Measurements from ENCODE around the gene PTPN12.
"Not testable (repeated sequence)": the region's sequence is repeated elsewhere in the genome, so short reads cannot be mapped to it uniquely, and the experiment has no call there.

The PTPN12 gene

DNA sequence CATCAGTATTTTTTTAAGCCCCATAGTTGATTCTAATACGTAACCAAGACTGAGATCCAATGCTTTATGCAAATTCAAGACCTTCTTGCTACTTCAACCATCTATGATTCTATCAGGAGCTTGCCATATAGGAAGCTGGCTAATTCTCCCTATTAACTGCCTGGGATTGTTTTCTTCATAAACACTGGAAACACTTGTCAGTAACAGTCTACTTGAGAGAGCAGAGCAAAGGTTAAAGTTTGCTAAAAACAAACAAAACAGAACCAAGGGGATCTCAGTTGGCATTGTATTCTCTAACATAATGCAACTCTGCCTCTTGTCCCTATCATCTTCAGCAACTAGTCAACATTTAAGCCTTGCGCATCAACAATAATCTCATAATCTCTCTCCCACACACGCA lies 21.0 kb upstream of the PTPN12 start:
- H3K27me3 ChIP-seq (ENCODE audit: insufficient read depth, poor library complexity, severe bottlenecking): no peaks in the 10 kb centered on the region
- no peak for DNase-seq (ENCODE audit: low read depth in 1 of 2, low spot score in 1 of 2)
- TF ChIP-seq SPI1 (IDR thresholded peaks at IDR 0.05; ENCODE audit: borderline replicate concordance, low read depth): no peak
- TF ChIP-seq, protein P1, sequence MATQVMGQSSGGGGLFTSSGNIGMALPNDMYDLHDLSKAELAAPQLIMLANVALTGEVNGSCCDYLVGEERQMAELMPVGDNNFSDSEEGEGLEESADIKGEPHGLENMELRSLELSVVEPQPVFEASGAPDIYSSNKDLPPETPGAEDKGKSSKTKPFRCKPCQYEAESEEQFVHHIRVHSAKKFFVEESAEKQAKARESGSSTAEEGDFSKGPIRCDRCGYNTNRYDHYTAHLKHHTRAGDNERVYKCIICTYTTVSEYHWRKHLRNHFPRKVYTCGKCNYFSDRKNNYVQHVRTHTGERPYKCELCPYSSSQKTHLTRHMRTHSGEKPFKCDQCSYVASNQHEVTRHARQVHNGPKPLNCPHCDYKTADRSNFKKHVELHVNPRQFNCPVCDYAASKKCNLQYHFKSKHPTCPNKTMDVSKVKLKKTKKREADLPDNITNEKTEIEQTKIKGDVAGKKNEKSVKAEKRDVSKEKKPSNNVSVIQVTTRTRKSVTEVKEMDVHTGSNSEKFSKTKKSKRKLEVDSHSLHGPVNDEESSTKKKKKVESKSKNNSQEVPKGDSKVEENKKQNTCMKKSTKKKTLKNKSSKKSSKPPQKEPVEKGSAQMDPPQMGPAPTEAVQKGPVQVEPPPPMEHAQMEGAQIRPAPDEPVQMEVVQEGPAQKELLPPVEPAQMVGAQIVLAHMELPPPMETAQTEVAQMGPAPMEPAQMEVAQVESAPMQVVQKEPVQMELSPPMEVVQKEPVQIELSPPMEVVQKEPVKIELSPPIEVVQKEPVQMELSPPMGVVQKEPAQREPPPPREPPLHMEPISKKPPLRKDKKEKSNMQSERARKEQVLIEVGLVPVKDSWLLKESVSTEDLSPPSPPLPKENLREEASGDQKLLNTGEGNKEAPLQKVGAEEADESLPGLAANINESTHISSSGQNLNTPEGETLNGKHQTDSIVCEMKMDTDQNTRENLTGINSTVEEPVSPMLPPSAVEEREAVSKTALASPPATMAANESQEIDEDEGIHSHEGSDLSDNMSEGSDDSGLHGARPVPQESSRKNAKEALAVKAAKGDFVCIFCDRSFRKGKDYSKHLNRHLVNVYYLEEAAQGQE (IDR thresholded peaks at IDR 0.05; ENCODE audit: insufficient replicate concordance, low read depth): no peak
- no peak for TF ChIP-seq GABPA (IDR thresholded peaks at IDR 0.05; ENCODE audit: low read depth)
- TF ChIP-seq POLR2AphosphoS5 (IDR thresholded peaks at IDR 0.05; ENCODE audit: low read depth): no peak
- TF ChIP-seq, protein P2, sequence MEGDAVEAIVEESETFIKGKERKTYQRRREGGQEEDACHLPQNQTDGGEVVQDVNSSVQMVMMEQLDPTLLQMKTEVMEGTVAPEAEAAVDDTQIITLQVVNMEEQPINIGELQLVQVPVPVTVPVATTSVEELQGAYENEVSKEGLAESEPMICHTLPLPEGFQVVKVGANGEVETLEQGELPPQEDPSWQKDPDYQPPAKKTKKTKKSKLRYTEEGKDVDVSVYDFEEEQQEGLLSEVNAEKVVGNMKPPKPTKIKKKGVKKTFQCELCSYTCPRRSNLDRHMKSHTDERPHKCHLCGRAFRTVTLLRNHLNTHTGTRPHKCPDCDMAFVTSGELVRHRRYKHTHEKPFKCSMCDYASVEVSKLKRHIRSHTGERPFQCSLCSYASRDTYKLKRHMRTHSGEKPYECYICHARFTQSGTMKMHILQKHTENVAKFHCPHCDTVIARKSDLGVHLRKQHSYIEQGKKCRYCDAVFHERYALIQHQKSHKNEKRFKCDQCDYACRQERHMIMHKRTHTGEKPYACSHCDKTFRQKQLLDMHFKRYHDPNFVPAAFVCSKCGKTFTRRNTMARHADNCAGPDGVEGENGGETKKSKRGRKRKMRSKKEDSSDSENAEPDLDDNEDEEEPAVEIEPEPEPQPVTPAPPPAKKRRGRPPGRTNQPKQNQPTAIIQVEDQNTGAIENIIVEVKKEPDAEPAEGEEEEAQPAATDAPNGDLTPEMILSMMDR (IDR thresholded peaks at IDR 0.05; ENCODE audit: insufficient read depth, low read length): no peak
- H3K27ac ChIP-seq (replicated peaks): no peak overlapping the region
- no peak overlapping the region for H3K4me3 ChIP-seq (replicated peaks; ENCODE audit: insufficient read depth, low read length)

DNA sequence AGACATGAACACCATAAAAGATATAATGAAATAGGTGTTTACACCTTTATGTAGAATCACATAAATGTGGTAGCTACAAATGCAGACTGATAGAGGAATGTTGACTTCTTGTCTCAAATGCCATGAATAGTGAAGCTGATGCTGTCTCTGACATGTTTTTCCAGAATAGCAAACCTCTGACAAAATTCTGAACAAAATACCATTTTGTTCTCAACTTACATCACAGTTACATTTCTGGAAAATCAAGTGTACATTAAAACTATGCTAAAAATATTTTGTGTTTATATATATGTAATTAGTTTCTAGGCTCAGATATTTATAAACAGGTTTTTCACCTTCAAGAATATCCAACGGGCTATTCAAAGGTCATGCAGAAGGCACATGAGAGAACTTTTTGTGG lies 16.8 kb upstream of the PTPN12 start:
- Histone ChIP-seq H3K27me3 (ENCODE audit: insufficient read depth, poor library complexity, severe bottlenecking) (no peaks in the 10 kb centered on the region), H3K27ac (replicated peaks) (no peak overlapping the region), H3K4me3 (replicated peaks; ENCODE audit: insufficient read depth, low read length) (no peak overlapping the region)
- no peak for DNase-seq (ENCODE audit: low read depth in 1 of 2, low spot score in 1 of 2)
- TF ChIP-seq SPI1 (IDR thresholded peaks at IDR 0.05; ENCODE audit: borderline replicate concordance, low read depth): no peak

DNA sequence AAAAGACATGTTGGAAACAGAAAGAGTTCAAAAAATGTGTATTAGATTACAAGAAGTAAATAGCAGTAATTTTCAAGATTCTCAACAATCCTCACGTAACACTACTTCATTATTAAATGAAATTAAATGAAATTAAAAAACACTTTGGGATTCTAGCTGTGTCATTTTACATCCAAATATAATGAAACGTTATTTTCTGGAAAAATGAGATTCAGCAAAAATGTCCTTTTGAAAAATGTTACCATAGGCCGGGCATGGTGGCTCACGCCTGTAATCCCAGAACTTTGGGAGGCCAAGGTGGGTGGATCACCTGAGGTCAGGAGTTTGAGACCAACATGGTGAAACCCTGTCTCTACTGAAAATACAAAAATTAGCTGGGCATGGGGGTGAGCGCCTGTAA lies 15.6 kb upstream of the PTPN12 start:
- not testable (repeated sequence) for DNase-seq (ENCODE audit: low read depth in 1 of 2, low spot score in 1 of 2)

DNA sequence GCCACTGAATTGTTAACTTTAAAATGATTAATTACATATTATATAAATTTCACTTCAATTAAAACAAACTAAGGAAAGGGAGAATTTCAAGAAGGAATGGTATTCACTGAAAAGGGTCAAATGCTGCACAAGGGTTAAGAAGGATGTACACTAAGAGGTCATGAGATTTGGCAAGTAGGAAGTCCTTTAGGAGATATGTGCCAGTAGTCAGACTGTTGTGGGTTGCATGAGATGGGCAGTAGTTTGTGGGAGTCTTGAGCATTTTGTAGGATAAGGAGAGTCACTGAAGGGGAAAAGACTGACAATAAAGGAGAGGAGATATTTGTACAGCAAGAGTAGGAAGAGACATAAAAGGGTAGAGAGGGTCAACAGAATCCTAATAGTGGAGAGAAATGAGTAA lies 12.4 kb upstream of the PTPN12 start:
- Histone ChIP-seq H3K27ac (replicated peaks) (no peak overlapping the region), H3K27me3 (ENCODE audit: insufficient read depth, poor library complexity, severe bottlenecking) (no peaks in the 10 kb centered on the region), H3K4me3 (replicated peaks; ENCODE audit: insufficient read depth, low read length) (no peak overlapping the region)
- TF ChIP-seq SPI1 (IDR thresholded peaks at IDR 0.05; ENCODE audit: borderline replicate concordance, low read depth): no peak
- TF ChIP-seq, protein P2 (IDR thresholded peaks at IDR 0.05; ENCODE audit: insufficient read depth, low read length): no peak
- DNase-seq (ENCODE audit: low read depth in 1 of 2, low spot score in 1 of 2): no peak

More for the DNA sequence above, 15.6 kb upstream of the PTPN12 start:
- H3K27me3 ChIP-seq (ENCODE audit: insufficient read depth, poor library complexity, severe bottlenecking); H3K4me3 ChIP-seq (replicated peaks; ENCODE audit: insufficient read depth, low read length): not testable (repeated sequence)
- H3K27ac ChIP-seq (replicated peaks): peak overlapping the region; percentile 71

DNA sequence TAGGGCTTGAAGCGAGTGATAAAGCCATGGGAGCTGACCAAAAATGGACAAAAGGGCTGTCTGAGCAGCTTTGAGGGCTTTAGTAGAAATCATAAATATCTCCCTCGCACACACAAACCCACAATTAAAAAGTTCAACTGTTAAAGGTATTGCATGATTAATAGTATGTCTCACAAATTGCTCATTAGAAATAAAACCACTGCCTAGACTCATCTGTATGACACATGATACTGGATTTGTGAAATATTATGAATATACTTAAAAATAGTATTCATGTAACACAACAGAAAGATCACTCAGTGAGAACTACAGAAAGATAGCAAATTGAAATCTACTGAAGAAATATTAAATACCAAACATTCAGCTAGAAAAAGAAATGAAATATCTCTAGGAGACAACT lies 11.9 kb upstream of the PTPN12 start:
- no peak for DNase-seq (ENCODE audit: low read depth in 1 of 2, low spot score in 1 of 2)
- no peak for TF ChIP-seq SPI1 (IDR thresholded peaks at IDR 0.05; ENCODE audit: borderline replicate concordance, low read depth)
- Histone ChIP-seq H3K27me3 (ENCODE audit: insufficient read depth, poor library complexity, severe bottlenecking) (no peaks in the 10 kb centered on the region), H3K27ac (replicated peaks) (no peak overlapping the region), H3K4me3 (replicated peaks; ENCODE audit: insufficient read depth, low read length) (no peak overlapping the region)

DNA sequence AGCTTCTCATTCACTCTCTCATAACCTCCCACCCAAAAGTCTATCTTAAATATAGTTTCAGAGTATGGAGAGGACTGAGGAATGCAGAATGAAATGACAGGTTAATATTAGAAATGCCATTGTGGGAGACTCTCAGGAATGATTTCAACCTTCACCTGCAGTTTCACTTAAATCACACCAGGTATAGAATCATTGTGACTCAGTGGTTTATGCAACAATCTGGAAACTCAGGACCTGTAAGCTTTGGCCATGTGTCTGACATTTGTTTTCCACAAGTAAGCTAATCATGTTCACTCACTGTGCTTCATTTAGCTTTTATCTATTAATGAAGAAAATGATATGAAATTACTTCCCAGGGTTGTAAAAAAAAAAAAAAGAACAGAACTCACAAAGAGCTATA lies 8.7 kb upstream of the PTPN12 start:
- no peak for DNase-seq (ENCODE audit: low read depth in 1 of 2, low spot score in 1 of 2)
- Histone ChIP-seq H3K4me3 (replicated peaks; ENCODE audit: insufficient read depth, low read length) (no peak overlapping the region), H3K27me3 (ENCODE audit: insufficient read depth, poor library complexity, severe bottlenecking) (no peaks in the 10 kb centered on the region), H3K27ac (replicated peaks) (no peak overlapping the region)
- TF ChIP-seq, protein P2 (IDR thresholded peaks at IDR 0.05; ENCODE audit: insufficient read depth, low read length): no peak
- no peak for TF ChIP-seq SPI1 (IDR thresholded peaks at IDR 0.05; ENCODE audit: borderline replicate concordance, low read depth)
- no peak for TF ChIP-seq GABPA (IDR thresholded peaks at IDR 0.05; ENCODE audit: low read depth)
- TF ChIP-seq POLR2AphosphoS5 (IDR thresholded peaks at IDR 0.05; ENCODE audit: low read depth): no peak
